HG03097 (cell line): ENCODE results near the gene FOXJ2.
"Not testable (repeated sequence)": the region's sequence is repeated elsewhere in the genome, so short reads cannot be mapped to it uniquely, and the experiment has no call there.

Experiments used
- ATAC-seq: cut with Tn5 transposase; IDR thresholded peaks from one replicate; pipeline ENCODE4 v1.9.1; 2021; ENCODE audit not compliant: unreplicated experiment, low FRiP score

The FOXJ2 gene

GRCh38 chr12:8028267-8028666 lies 4.2 kb upstream of the FOXJ2 start:
- ATAC-seq = no peak

- no peak for ATAC-seq
Measured at GRCh38 chr12:8030189-8030588, 2.3 kb upstream of the FOXJ2 start.

GRCh38 chr12:8031017-8031416 lies 1.5 kb upstream of the FOXJ2 start:
- not testable (repeated sequence) for ATAC-seq

- no peak for ATAC-seq
Measured at GRCh38 chr12:8031872-8032241, 659 bp upstream of the FOXJ2 start.

GRCh38 chr12:8033153-8034044 lies 883 bp downstream of the FOXJ2 start:
- no peak for ATAC-seq

GRCh38 chr12:8034802-8035201 lies 2.3 kb downstream of the FOXJ2 start:
- ATAC-seq = no peak

- ATAC-seq = no peak
Measured at GRCh38 chr12:8035440-8036010, 3.0 kb downstream of the FOXJ2 start.

GRCh38 chr12:8036346-8036745 lies 3.8 kb downstream of the FOXJ2 start:
- ATAC-seq = no peak

GRCh38 chr12:8037046-8037663 lies 4.6 kb downstream of the FOXJ2 start:
- ATAC-seq = no peak

GRCh38 chr12:8037947-8038346 lies 5.4 kb downstream of the FOXJ2 start:
- no peak for ATAC-seq

- no peak for ATAC-seq
Measured at GRCh38 chr12:8038659-8039114, 6.2 kb downstream of the FOXJ2 start.

- ATAC-seq = no peak
Measured at GRCh38 chr12:8040791-8041190, 8.3 kb downstream of the FOXJ2 start.

GRCh38 chr12:8045952-8046944 lies 13.7 kb downstream of the FOXJ2 start:
- ATAC-seq = no peak

- no peak for ATAC-seq
Measured at GRCh38 chr12:8047842-8048241, 15.3 kb downstream of the FOXJ2 start.

GRCh38 chr12:8048906-8049305 lies 16.4 kb downstream of the FOXJ2 start:
- ATAC-seq = no peak

GRCh38 chr12:8050600-8051250 lies 18.2 kb downstream of the FOXJ2 start:
- ATAC-seq = no peak

GRCh38 chr12:8052679-8053078 lies 20.2 kb downstream of the FOXJ2 start:
- ATAC-seq = no peak

GRCh38 chr12:8054816-8055215 lies 22.3 kb downstream of the FOXJ2 start:
- no peak for ATAC-seq

- no peak for ATAC-seq
Measured at GRCh38 chr12:8057306-8057705, 24.8 kb downstream of the FOXJ2 start.

- no peak for ATAC-seq
Measured at GRCh38 chr12:8057839-8058238, 25.3 kb downstream of the FOXJ2 start.
